ENCODE data around the gene PTPRN2.

DNA sequence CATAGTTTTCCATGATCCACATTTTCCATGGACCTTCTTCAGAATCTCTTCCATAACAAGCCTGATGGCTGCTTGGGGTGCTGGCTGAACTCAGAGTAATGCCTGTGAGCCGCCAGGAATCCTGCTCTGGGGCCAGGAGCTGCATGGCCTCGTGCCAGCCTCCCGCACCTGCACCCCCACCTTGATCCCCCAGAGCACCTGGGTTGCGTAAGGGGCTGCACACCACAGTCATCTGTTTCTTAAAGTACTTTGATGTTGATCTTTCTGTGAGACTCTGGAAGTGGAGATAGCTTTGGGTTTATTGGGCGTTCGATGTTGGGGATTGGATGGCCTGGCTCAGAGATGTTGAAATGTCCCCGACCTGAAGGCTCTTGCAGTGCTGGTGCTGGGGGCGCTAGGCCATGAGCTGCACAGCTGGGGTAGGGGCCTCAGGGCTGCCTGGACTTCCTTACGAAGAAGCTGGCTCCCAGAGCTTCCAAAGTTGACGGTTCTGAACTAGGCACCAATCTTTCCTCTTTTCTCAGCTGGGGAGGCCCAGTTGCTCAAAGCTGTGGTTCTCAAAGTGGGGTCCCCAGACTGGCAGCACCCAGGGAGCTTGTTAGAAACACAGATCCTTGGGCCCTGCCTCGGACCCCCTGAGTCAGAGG, 716.9 kb downstream of the PTPRN2 start:
- TF ChIP-seq, protein P1, sequence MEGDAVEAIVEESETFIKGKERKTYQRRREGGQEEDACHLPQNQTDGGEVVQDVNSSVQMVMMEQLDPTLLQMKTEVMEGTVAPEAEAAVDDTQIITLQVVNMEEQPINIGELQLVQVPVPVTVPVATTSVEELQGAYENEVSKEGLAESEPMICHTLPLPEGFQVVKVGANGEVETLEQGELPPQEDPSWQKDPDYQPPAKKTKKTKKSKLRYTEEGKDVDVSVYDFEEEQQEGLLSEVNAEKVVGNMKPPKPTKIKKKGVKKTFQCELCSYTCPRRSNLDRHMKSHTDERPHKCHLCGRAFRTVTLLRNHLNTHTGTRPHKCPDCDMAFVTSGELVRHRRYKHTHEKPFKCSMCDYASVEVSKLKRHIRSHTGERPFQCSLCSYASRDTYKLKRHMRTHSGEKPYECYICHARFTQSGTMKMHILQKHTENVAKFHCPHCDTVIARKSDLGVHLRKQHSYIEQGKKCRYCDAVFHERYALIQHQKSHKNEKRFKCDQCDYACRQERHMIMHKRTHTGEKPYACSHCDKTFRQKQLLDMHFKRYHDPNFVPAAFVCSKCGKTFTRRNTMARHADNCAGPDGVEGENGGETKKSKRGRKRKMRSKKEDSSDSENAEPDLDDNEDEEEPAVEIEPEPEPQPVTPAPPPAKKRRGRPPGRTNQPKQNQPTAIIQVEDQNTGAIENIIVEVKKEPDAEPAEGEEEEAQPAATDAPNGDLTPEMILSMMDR (conservative IDR thresholded peaks at IDR 0.05 in 1 of 2, IDR thresholded peaks at IDR 0.05 in 1 of 2; ENCODE audit: low read depth in 1 of 2, low read length in 2 of 2), result no peak
- no peak for TF ChIP-seq EZH2 (IDR thresholded peaks at IDR 0.05; ENCODE audit: low read length, missing control alignments)

Data from fibroblast of lung (primary cell).